A549 (cell line): ENCODE data around the gene SNAPC5. TPM values are rescaled to one million over a fixed set of nuclear protein-coding genes. Genes with fewer than 3 reads are reported as not detected.

ENCODE experiments used
- polyA plus RNA-seq, 4 experiments: library from polyadenylated mRNA; depleted of rRNA in 3 of 4; stranded (reverse); fragments of >200 nt; fragmentation: RNase III in 1 of 4; extraction: RNeasy Plus Mini Kit Qiagen cat#74134 plus additional on column Dnase treatment in 1 of 4; gene quantifications; 2 replicates in 3 of 4; 3 replicates in 1 of 4; pipeline ENCODE4 v1.2.3, GENCODE V29; 2011 to 2017
- small RNA-seq, 6 experiments: library from RNA; depleted of rRNA; stranded (forward); fragments of <200 nt; gene quantifications; one replicate each; pipeline ENCODE3, GENCODE V24; 2012

SNAPC5 gene
- polyA plus RNA-seq, 2 of the 4 experiments (the other 2 are of a cell fraction): 80.9 to 84.9 TPM

Small RNA genes lying within 50 kb of the gene (small RNA-seq; reads per million reads assigned to genes)
- gene MIR4512 (0 to 4.8 (median 0.65) reads per million in 6 experiments), gene RF01159 (0 reads per million in 6 experiments), gene SNORD16 (0 reads per million in 6 experiments), gene SNORD18A (0 reads per million in 6 experiments), gene SNORD18B (0 reads per million in 6 experiments), gene SNORD18C (0 reads per million in 6 experiments)

Other genes with a start within 250 kb of the SNAPC5 start
- gene MEGF11, start 244.0 kb downstream of the SNAPC5 start, polyA plus RNA-seq (2011; rRNA removed): 0.25 and 0.33 TPM in 2 replicates
- 0.31 to 0.49 TPM (median 0.37 TPM) in 3 replicates for gene MEGF11, start 244.0 kb downstream of the SNAPC5 start, polyA plus RNA-seq (2017; fragmentation: RNase III; extraction: RNeasy Plus Mini Kit Qiagen cat#74134 plus additional on column Dnase treatment)
- 64.3 and 74.9 TPM in 2 replicates for gene DIS3L, start 204.2 kb downstream of the SNAPC5 start, polyA plus RNA-seq (2011; rRNA removed)
- gene DIS3L, start 204.2 kb downstream of the SNAPC5 start, polyA plus RNA-seq (2017; fragmentation: RNase III; extraction: RNeasy Plus Mini Kit Qiagen cat#74134 plus additional on column Dnase treatment): 43.6 to 47.9 TPM (median 44.6 TPM) in 3 replicates
- gene TIPIN, start 141.1 kb downstream of the SNAPC5 start, polyA plus RNA-seq (2011; rRNA removed): 23.7 and 37.4 TPM in 2 replicates
- gene TIPIN, start 141.1 kb downstream of the SNAPC5 start, polyA plus RNA-seq (2017; fragmentation: RNase III; extraction: RNeasy Plus Mini Kit Qiagen cat#74134 plus additional on column Dnase treatment): 28.2 to 37.0 TPM (median 28.4 TPM) in 3 replicates
- 30.3 and 34.3 TPM in 2 replicates for gene MAP2K1, start 110.8 kb downstream of the SNAPC5 start, polyA plus RNA-seq (2011; rRNA removed)
- 39.6 to 41.9 TPM (median 40.0 TPM) in 3 replicates for gene MAP2K1, start 110.8 kb downstream of the SNAPC5 start, polyA plus RNA-seq (2017; fragmentation: RNase III; extraction: RNeasy Plus Mini Kit Qiagen cat#74134 plus additional on column Dnase treatment)
- 6,042 and 6,957 TPM in 2 replicates for gene RPL4, start 7.1 kb upstream of the SNAPC5 start, polyA plus RNA-seq (2011; rRNA removed)
- 4,068 to 4,549 TPM (median 4,330 TPM) in 3 replicates for gene RPL4, start 7.1 kb upstream of the SNAPC5 start, polyA plus RNA-seq (2017; fragmentation: RNase III; extraction: RNeasy Plus Mini Kit Qiagen cat#74134 plus additional on column Dnase treatment)
- 62.7 and 70.9 TPM in 2 replicates for gene ZWILCH, start 7.6 kb upstream of the SNAPC5 start, polyA plus RNA-seq (2011; rRNA removed)
- 49.4 to 53.5 TPM (median 50.9 TPM) in 3 replicates for gene ZWILCH, start 7.6 kb upstream of the SNAPC5 start, polyA plus RNA-seq (2017; fragmentation: RNase III; extraction: RNeasy Plus Mini Kit Qiagen cat#74134 plus additional on column Dnase treatment)
- not detected in 2 replicates for gene LCTL, start 68.2 kb upstream of the SNAPC5 start, polyA plus RNA-seq (2011; rRNA removed)
- 0.05 TPM in 1 of 3 replicates, not detected in the others for gene LCTL, start 68.2 kb upstream of the SNAPC5 start, polyA plus RNA-seq (2017; fragmentation: RNase III; extraction: RNeasy Plus Mini Kit Qiagen cat#74134 plus additional on column Dnase treatment)
- gene SMAD6, start 204.5 kb upstream of the SNAPC5 start, polyA plus RNA-seq (2011; rRNA removed): 9.6 and 14.0 TPM in 2 replicates
- gene SMAD6, start 204.5 kb upstream of the SNAPC5 start, polyA plus RNA-seq (2017; fragmentation: RNase III; extraction: RNeasy Plus Mini Kit Qiagen cat#74134 plus additional on column Dnase treatment): 40.5 to 46.7 TPM (median 46.6 TPM) in 3 replicates